HEK293 (cell line): ENCODE data around the gene BCAS3.
A peak's percentile ranks its signal among the peaks of the same experiment; 100 is the strongest.

Experiments
- CTCF ChIA-PET: fragments of 350-600 bp; formaldehyde crosslinking; extraction: SDS; loops from one replicate; lab custom pipeline; 2021; ENCODE audit warnings: antibody characterized with exemption; lab: Yijun Ruan, JAX
- POLR2A ChIA-PET: fragments of 300-600 bp; formaldehyde crosslinking; extraction: SDS; loops from one replicate; lab custom pipeline; 2020; ENCODE audit warnings: antibody characterized with exemption, inconsistent platforms; lab: Yijun Ruan, JAX
- H3K27ac ChIP-seq: fragments of 200-500 bp; sonication (Bioruptor generic); 2 replicates; pipeline ENCODE4 v1.5.1; 2014; ENCODE audit warnings: low read depth, low read length, control low read depth, inconsistent platforms; ENCODE audit errors: extremely low read depth
- H3K36me3 ChIP-seq, 2 experiments: fragments of 200-500 bp in 1 of 2; sonication (Bioruptor generic) in 1 of 2; 1 replicate in 1 of 2; 2 replicates in 1 of 2; pipeline ENCODE4 v1.5.1; 2014 to 2017; ENCODE audit warnings: inconsistent platforms in 2 of 2, low read length in 2 of 2; ENCODE audit not compliant: control insufficient read depth in 2 of 2, insufficient read depth in 1 of 2
- H3K4me1 ChIP-seq: fragments of 200-500 bp; sonication (Bioruptor generic); 2 replicates; pipeline ENCODE4 v1.5.1; 2014; ENCODE audit warnings: mild to moderate bottlenecking, low read length, inconsistent platforms; ENCODE audit not compliant: control insufficient read depth, insufficient read depth
- H3K4me3 ChIP-seq: 2 replicates; pipeline ENCODE4 v1.5.1; 2011; ENCODE audit warnings: low read depth, mild to moderate bottlenecking, control low read depth, low read length, moderate library complexity
- H3K9me3 ChIP-seq: fragments of 200-500 bp; sonication (Bioruptor generic); 2 replicates; pipeline ENCODE4 v1.5.1; 2014; ENCODE audit warnings: low read depth, low read length, inconsistent platforms; ENCODE audit not compliant: control insufficient read depth, insufficient read depth
- BCL11A ChIP-seq: fragments of 450-650 bp; formaldehyde crosslinking; IDR thresholded peaks from 2 replicates; pipeline ENCODE4 v1.5.1; 2016; ENCODE audit warnings: low read depth, missing biosample characterization, missing genetic modification characterization
- EGR2 ChIP-seq: fragments of 450-650 bp; formaldehyde crosslinking; IDR thresholded peaks from 2 replicates; pipeline ENCODE4 v1.5.1; 2016; ENCODE audit warnings: low read depth, missing biosample characterization, missing genetic modification characterization
- ELK4 ChIP-seq: IDR thresholded peaks from 2 replicates; pipeline ENCODE4 v1.6.1; 2011; ENCODE audit warnings: mild to moderate bottlenecking, low read depth, low read length, borderline replicate concordance
- IKZF3 ChIP-seq: fragments of 450-650 bp; IDR thresholded peaks from 2 replicates; pipeline ENCODE4 v1.5.0; 2018; ENCODE audit warnings: missing biosample characterization, mild to moderate bottlenecking, missing genetic modification characterization, moderate library complexity
- KLF1 ChIP-seq: fragments of 450-650 bp; formaldehyde crosslinking; IDR thresholded peaks from 2 replicates; pipeline ENCODE4 v1.5.1; 2016; ENCODE audit warnings: missing biosample characterization, missing genetic modification characterization
- PRDM1 ChIP-seq: fragments of 450-650 bp; formaldehyde crosslinking; IDR thresholded peaks from 2 replicates; pipeline ENCODE4; 2016; ENCODE audit warnings: missing biosample characterization, missing genetic modification characterization
- SP7 ChIP-seq: fragments of 450-650 bp; formaldehyde crosslinking; IDR thresholded peaks from 2 replicates; pipeline ENCODE4 v1.5.1; 2016; ENCODE audit warnings: missing biosample characterization, missing genetic modification characterization
- ZBTB48 ChIP-seq: fragments of 450-650 bp; formaldehyde crosslinking; IDR thresholded peaks from 2 replicates; pipeline ENCODE4 v1.5.1; 2016; ENCODE audit warnings: missing biosample characterization, missing genetic modification characterization
- ZBTB49 ChIP-seq: fragments of 450-650 bp; formaldehyde crosslinking; IDR thresholded peaks from 2 replicates; pipeline ENCODE4 v1.5.1; 2016; ENCODE audit warnings: missing biosample characterization, missing genetic modification characterization, low read depth
- ZBTB7A ChIP-seq: fragments of 450-650 bp; formaldehyde crosslinking; IDR thresholded peaks from 2 replicates; pipeline ENCODE4 v1.5.1; 2016; ENCODE audit warnings: low read depth, missing biosample characterization, missing genetic modification characterization
- ZFP41 ChIP-seq: fragments of 450-650 bp; formaldehyde crosslinking; IDR thresholded peaks from 2 replicates; pipeline ENCODE4 v1.5.1; 2016; ENCODE audit warnings: missing biosample characterization, missing genetic modification characterization, borderline replicate concordance
- ZNF169 ChIP-seq: fragments of 450-650 bp; formaldehyde crosslinking; IDR thresholded peaks from 2 replicates; pipeline ENCODE4 v1.5.1; 2016; ENCODE audit warnings: missing biosample characterization, missing genetic modification characterization
- ZNF18 ChIP-seq: fragments of 450-650 bp; formaldehyde crosslinking; IDR thresholded peaks from 2 replicates; pipeline ENCODE4 v1.5.1; 2016; ENCODE audit warnings: missing biosample characterization, missing genetic modification characterization
- ZNF2 ChIP-seq: fragments of 450-650 bp; formaldehyde crosslinking; IDR thresholded peaks from 2 replicates; pipeline ENCODE4 v1.5.1; 2016; ENCODE audit warnings: missing biosample characterization, missing genetic modification characterization
- ZNF280D ChIP-seq: fragments of 450-650 bp; formaldehyde crosslinking; IDR thresholded peaks from 2 replicates; pipeline ENCODE4 v1.5.1; 2016; ENCODE audit warnings: missing biosample characterization, missing genetic modification characterization
- ZNF341 ChIP-seq: fragments of 450-650 bp; formaldehyde crosslinking; IDR thresholded peaks from 2 replicates; pipeline ENCODE4; 2016; ENCODE audit warnings: low read depth, missing biosample characterization, missing genetic modification characterization
- ZNF433 ChIP-seq: fragments of 450-650 bp; formaldehyde crosslinking; IDR thresholded peaks from 2 replicates; pipeline ENCODE4 v1.5.1; 2016; ENCODE audit warnings: missing biosample characterization, missing genetic modification characterization, low read depth
- ZNF501 ChIP-seq: fragments of 450-650 bp; formaldehyde crosslinking; IDR thresholded peaks from 2 replicates; pipeline ENCODE4 v1.5.1; 2016; ENCODE audit warnings: missing biosample characterization, missing genetic modification characterization
- ZNF555 ChIP-seq: fragments of 450-650 bp; formaldehyde crosslinking; conservative IDR thresholded peaks from 2 replicates; pipeline ENCODE4 v1.5.1; 2017; ENCODE audit warnings: missing biosample characterization, mild to moderate bottlenecking, missing genetic modification characterization, inconsistent platforms
- ZNF645 ChIP-seq: fragments of 450-650 bp; formaldehyde crosslinking; IDR thresholded peaks from 2 replicates; pipeline ENCODE4; 2016; ENCODE audit warnings: missing biosample characterization, missing genetic modification characterization
- ZNF670 ChIP-seq: fragments of 450-650 bp; formaldehyde crosslinking; IDR thresholded peaks from 2 replicates; pipeline ENCODE4 v1.5.1; 2016; ENCODE audit warnings: missing biosample characterization, missing genetic modification characterization, low read depth
- ZNF692 ChIP-seq: fragments of 450-650 bp; formaldehyde crosslinking; IDR thresholded peaks from 2 replicates; pipeline ENCODE4 v1.5.1; 2016; ENCODE audit warnings: missing biosample characterization, missing genetic modification characterization
- ZNF76 ChIP-seq: fragments of 450-650 bp; formaldehyde crosslinking; IDR thresholded peaks from 2 replicates; pipeline ENCODE4; 2016; ENCODE audit warnings: low read depth, missing biosample characterization, missing genetic modification characterization, borderline replicate concordance
- ZNF837 ChIP-seq: fragments of 450-650 bp; formaldehyde crosslinking; IDR thresholded peaks from 2 replicates; pipeline ENCODE4 v1.5.1; 2016; ENCODE audit warnings: missing biosample characterization, missing genetic modification characterization
- ZNF843 ChIP-seq: fragments of 450-650 bp; formaldehyde crosslinking; IDR thresholded peaks from 2 replicates; pipeline ENCODE4 v1.5.1; 2016; ENCODE audit warnings: missing biosample characterization, missing genetic modification characterization
- ZSCAN23 ChIP-seq: fragments of 450-650 bp; formaldehyde crosslinking; IDR thresholded peaks from 2 replicates; pipeline ENCODE4 v1.5.1; 2016; ENCODE audit warnings: missing biosample characterization, missing genetic modification characterization

The BCAS3 gene

GRCh38 chr17:61324950-61325349, 647.3 kb downstream of the BCAS3 start (continued):
- TF ChIP-seq EGR2 (no peak), ZNF645 (tag by site-specific recombination) (no peak), ZFP41 (tag by site-specific recombination) (no peak), ZNF670 (tag by site-specific recombination) (no peak), ZBTB7A (tag by site-specific recombination) (no peak)

GRCh38 chr17:61325382-61326073, 647.9 kb downstream of the BCAS3 start:
- Histone ChIP-seq H3K4me3 (no peak overlapping the region), H3K36me3 (no peaks in the 10 kb centered on the region), H3K9me3 (no peaks in the 10 kb centered on the region), H3K27ac (no peak overlapping the region), H3K4me1 (peaks cover 12% of the 10 kb centered on the region)
- ChIA-PET CTCF (interaction anchor here (0.6 to 1.1 kb wide), 2 partner anchors 10 to 701 kb away, joined by 3 to 4 read pairs; no protein-coding TSS in a partner anchor), POLR2A (no interaction called here)
- TF ChIP-seq ZNF837 (tag by site-specific recombination): no peak
- no peak for TF ChIP-seq ZSCAN23 (tag by site-specific recombination)
- TF ChIP-seq ZNF555: no peak
- no peak for TF ChIP-seq ZNF2 (tag by site-specific recombination)
- no peak for TF ChIP-seq ZBTB49 (tag by site-specific recombination)
- no peak for TF ChIP-seq ELK4
- TF ChIP-seq BCL11A: no peak
- TF ChIP-seq ZNF692 (tag by site-specific recombination): no peak
- peak; percentile 67; the same call in 1 of the 2 replicates for TF ChIP-seq ZBTB48 (tag by site-specific recombination)
- no peak for TF ChIP-seq ZNF280D (tag by site-specific recombination)
- peak; percentile 91 for TF ChIP-seq ZNF341 (tag by site-specific recombination)
- TF ChIP-seq ZNF843 (tag by site-specific recombination): peak; percentile 53; the same call in 1 of the 2 replicates
- TF ChIP-seq IKZF3 (tag by site-specific recombination): peak; percentile 67
- TF ChIP-seq ZNF501 (tag by site-specific recombination): no peak
- TF ChIP-seq KLF1: no peak
- TF ChIP-seq SP7: no peak
- no peak for TF ChIP-seq ZNF169 (tag by site-specific recombination)
- no peak for TF ChIP-seq ZNF433 (tag by site-specific recombination)
- peak; percentile 92 for TF ChIP-seq ZNF18 (tag by site-specific recombination)
- TF ChIP-seq PRDM1 (tag by site-specific recombination): no peak
- TF ChIP-seq ZNF76 (tag by site-specific recombination): no peak
